ENCODE data around the gene HENMT1. TPM values are rescaled to one million over a fixed set of nuclear protein-coding genes. Genes with fewer than 3 reads are reported as not detected.
"Not testable (repeated sequence)": the region's sequence is repeated elsewhere in the genome, so short reads cannot be mapped to it uniquely, and the experiment has no call there.

The HENMT1 gene
- total RNA-seq, 4 donors from 2014 or later = 2.5 to 3.6 (median 2.9) TPM

GRCh38 chr1:108646265-108646647 lies 14.6 kb downstream of the HENMT1 start:
- 74 to 82% methylated on average over 4 of the region's 4 CpGs for WGBS, 2 donors (ENCODE audit: low coverage in 1 of 2)
- ATAC-seq = no peak

GRCh38 chr1:108645564-108646184 lies 15.2 kb downstream of the HENMT1 start:
- no peak for ATAC-seq
- Histone ChIP-seq H3K4me3 (no peak overlapping the region), H3K4me1 (no peaks in the 10 kb centered on the region), H3K27me3 (no peaks in the 10 kb centered on the region), H3K36me3 (peaks cover 0 to 15% of the 10 kb centered on the region in 2 donors), H3K9me3 (no peaks in the 10 kb centered on the region), H3K27ac (peak overlapping the region in 2 of 4 donors; percentile 43 to 66)
- 67 to 69% methylated on average over 3 to 8 of the region's 9 CpGs for WGBS, 2 donors (ENCODE audit: low coverage in 1 of 2)
- TF ChIP-seq EP300 (IDR thresholded peaks at IDR 0.05) (no peak), CTCF (IDR thresholded peaks at IDR 0.05) (no peak), POLR2A (IDR thresholded peaks at IDR 0.05) (no peak), POLR2AphosphoS5 (IDR thresholded peaks at IDR 0.05) (no peak)

More at GRCh38 chr1:108646265-108646647, 14.6 kb downstream of the HENMT1 start:
- peaks cover 0 to 15% of the 10 kb centered on the region in 2 donors for H3K36me3 ChIP-seq
- H3K4me1 ChIP-seq = no peaks in the 10 kb centered on the region
- H3K9me3 ChIP-seq = no peaks in the 10 kb centered on the region
- no peak overlapping the region for H3K4me3 ChIP-seq
- H3K27ac ChIP-seq = peak overlapping the region in 3 of 4 donors; percentile 38 to 66 (median 43)
- TF ChIP-seq EP300 (IDR thresholded peaks at IDR 0.05) (no peak), POLR2AphosphoS5 (IDR thresholded peaks at IDR 0.05) (no peak), POLR2A (IDR thresholded peaks at IDR 0.05) (no peak), CTCF (IDR thresholded peaks at IDR 0.05) (no peak)
- no peaks in the 10 kb centered on the region for H3K27me3 ChIP-seq

- H3K4me3 ChIP-seq = no peak overlapping the region
- no peak for ATAC-seq
- H3K4me1 ChIP-seq = no peaks in the 10 kb centered on the region
- peaks cover 0 to 8% of the 10 kb centered on the region in 2 donors for H3K36me3 ChIP-seq
- H3K9me3 ChIP-seq = no peaks in the 10 kb centered on the region
- no peak overlapping the region for H3K27ac ChIP-seq
- 73 to 78% methylated on average over 1 to 3 of the region's 7 CpGs for WGBS, 2 donors (ENCODE audit: low coverage in 1 of 2)
- no peak for TF ChIP-seq CTCF (IDR thresholded peaks at IDR 0.05)
- no peak for TF ChIP-seq EP300 (IDR thresholded peaks at IDR 0.05)
- TF ChIP-seq POLR2A (IDR thresholded peaks at IDR 0.05) = no peak
- no peak for TF ChIP-seq POLR2AphosphoS5 (IDR thresholded peaks at IDR 0.05)
- no peaks in the 10 kb centered on the region for H3K27me3 ChIP-seq
Measured at GRCh38 chr1:108644984-108645383, 15.9 kb downstream of the HENMT1 start.

- TF ChIP-seq POLR2A (IDR thresholded peaks at IDR 0.05) = no peak
- TF ChIP-seq EP300 (IDR thresholded peaks at IDR 0.05) = no peak
- peak; percentile 49 to 90 (median 72) for TF ChIP-seq CTCF (IDR thresholded peaks at IDR 0.05)
- no peak for TF ChIP-seq POLR2AphosphoS5 (IDR thresholded peaks at IDR 0.05)
- WGBS, 2 donors (ENCODE audit: low coverage in 1 of 2) = 26 to 28% methylated on average over 3 of the region's 3 CpGs
- H3K4me1 ChIP-seq = no peaks in the 10 kb centered on the region
Measured at GRCh38 chr1:108643492-108644335, 17.2 kb downstream of the HENMT1 start.

GRCh38 chr1:108640863-108641262 lies 20.0 kb downstream of the HENMT1 start:
- not testable (repeated sequence) for H3K27me3 ChIP-seq
- no CpG with 5 or more reads among the region's 28 CpGs for WGBS, 2 donors (ENCODE audit: low coverage in 1 of 2)

More at GRCh38 chr1:108643492-108644335, 17.2 kb downstream of the HENMT1 start:
- Histone ChIP-seq H3K9me3 (no peaks in the 10 kb centered on the region), H3K36me3 (no peaks in the 10 kb centered on the region), H3K4me3 (no peak overlapping the region), H3K27me3 (no peaks in the 10 kb centered on the region), H3K27ac (no peak overlapping the region)
- ATAC-seq = peak; percentile 54

More at GRCh38 chr1:108640863-108641262, 20.0 kb downstream of the HENMT1 start:
- not testable (repeated sequence) for H3K9me3 ChIP-seq, H3K36me3 ChIP-seq, H3K4me3 ChIP-seq, H3K4me1 ChIP-seq, H3K27ac ChIP-seq, ATAC-seq
